ENCODE data around the gene HHIPL1. TPM values are rescaled to one million over a fixed set of nuclear protein-coding genes. Genes with fewer than 3 reads are reported as not detected.

The HHIPL1 gene
- total RNA-seq, 2 donors from 2014 or later = under 0.01 to 0.26 TPM

DNA sequence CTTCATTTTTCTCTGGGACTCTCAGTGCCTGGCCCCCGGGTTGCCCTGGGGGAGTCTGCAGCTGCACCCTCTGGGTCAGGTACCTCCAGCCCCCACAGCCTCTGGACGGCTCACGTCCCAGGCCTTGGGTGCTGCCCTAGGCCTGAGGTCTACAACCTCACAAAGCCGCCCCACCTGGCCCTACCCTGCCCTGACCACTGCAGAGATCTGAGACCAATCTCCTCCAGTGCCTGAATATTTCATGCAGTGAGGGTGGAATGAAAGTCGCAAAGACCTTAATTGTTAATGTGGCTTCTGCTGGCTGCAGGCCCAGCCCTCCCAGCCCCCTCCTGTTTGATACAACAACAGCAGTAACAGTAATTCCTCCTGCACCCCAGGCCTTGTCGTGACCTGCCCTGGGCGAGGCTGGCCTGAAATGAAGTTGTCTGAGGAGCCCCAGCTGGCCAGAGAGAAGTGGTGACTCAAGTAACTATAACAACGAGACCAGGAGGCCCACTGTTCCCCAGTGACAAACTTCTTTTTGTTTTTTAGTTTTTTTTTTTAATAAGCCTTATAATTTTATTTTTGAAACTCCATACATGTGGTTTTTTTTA lies 32.1 kb upstream of the HHIPL1 start:
- H3K27ac ChIP-seq = no peak overlapping the region
- ATAC-seq = no peak

DNA sequence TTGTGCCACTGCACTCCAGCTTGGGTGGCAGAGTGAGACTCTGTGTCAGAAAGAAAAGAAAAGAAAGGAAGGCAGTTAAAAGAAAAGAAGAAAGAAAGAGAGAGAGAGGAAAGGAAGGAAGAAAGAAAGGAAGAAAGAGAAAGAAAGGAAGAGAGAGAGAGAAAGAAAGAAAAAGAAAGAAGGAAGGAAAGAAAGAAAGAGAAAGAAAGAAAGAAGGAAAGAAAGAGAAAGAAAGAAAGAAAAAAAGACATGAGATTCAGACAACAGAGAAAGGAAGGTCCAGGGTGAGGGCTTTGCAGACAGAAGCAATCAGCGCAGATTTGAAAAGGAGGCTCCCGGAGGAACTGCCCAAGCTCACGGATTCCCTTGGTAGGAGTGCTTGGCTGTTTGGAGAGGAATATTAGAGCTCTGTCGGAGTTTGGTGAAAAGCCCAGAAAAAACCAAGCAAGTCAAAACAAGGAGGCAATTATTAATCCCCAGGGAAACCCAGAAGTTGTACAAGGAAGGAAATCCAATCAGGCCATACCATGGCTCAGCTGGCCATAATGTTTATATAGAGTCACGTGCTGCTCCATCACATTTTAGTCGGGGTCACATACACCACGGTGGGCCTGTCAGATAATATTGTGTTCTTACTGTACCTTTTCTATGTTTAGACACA lies 29.3 kb upstream of the HHIPL1 start:
- ATAC-seq = no peak
- DNase-seq = no peak
- Histone ChIP-seq H3K27ac (no peak overlapping the region), H3K27me3 (no peaks in the 10 kb centered on the region), H3K9me3 (no peaks in the 10 kb centered on the region), H3K4me1 (no peaks in the 10 kb centered on the region), H3K4me3 (no peak overlapping the region), H3K36me3 (replicated peaks in 1 of 2; ENCODE audit: insufficient read depth in 1 of 2, low read depth in 2 of 2) (no peaks in the 10 kb centered on the region)
- 42 to 45% methylated on average over 7 of the region's 7 CpGs for WGBS, 2 donors
- TF ChIP-seq, protein P1, sequence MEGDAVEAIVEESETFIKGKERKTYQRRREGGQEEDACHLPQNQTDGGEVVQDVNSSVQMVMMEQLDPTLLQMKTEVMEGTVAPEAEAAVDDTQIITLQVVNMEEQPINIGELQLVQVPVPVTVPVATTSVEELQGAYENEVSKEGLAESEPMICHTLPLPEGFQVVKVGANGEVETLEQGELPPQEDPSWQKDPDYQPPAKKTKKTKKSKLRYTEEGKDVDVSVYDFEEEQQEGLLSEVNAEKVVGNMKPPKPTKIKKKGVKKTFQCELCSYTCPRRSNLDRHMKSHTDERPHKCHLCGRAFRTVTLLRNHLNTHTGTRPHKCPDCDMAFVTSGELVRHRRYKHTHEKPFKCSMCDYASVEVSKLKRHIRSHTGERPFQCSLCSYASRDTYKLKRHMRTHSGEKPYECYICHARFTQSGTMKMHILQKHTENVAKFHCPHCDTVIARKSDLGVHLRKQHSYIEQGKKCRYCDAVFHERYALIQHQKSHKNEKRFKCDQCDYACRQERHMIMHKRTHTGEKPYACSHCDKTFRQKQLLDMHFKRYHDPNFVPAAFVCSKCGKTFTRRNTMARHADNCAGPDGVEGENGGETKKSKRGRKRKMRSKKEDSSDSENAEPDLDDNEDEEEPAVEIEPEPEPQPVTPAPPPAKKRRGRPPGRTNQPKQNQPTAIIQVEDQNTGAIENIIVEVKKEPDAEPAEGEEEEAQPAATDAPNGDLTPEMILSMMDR (IDR thresholded peaks at IDR 0.05) = no peak
- intact Hi-C loops (cut with DNase I) = no loop called here

More for the DNA sequence above, 32.1 kb upstream of the HHIPL1 start:
- DNase-seq = no peak
- Histone ChIP-seq H3K4me1 (peaks cover 3% of the 10 kb centered on the region), H3K4me3 (no peak overlapping the region), H3K9me3 (no peaks in the 10 kb centered on the region), H3K36me3 (replicated peaks in 1 of 2; ENCODE audit: insufficient read depth in 1 of 2, low read depth in 2 of 2) (no peaks in the 10 kb centered on the region), H3K27me3 (no peaks in the 10 kb centered on the region)
- intact Hi-C loops (cut with DNase I) = no loop called here
- TF ChIP-seq POLR2A (IDR thresholded peaks at IDR 0.05) = no peak
- TF ChIP-seq, protein P1 (IDR thresholded peaks at IDR 0.05) = no peak
- WGBS, 2 donors = 79 to 85% methylated on average over 6 to 8 of the region's 8 CpGs

DNA sequence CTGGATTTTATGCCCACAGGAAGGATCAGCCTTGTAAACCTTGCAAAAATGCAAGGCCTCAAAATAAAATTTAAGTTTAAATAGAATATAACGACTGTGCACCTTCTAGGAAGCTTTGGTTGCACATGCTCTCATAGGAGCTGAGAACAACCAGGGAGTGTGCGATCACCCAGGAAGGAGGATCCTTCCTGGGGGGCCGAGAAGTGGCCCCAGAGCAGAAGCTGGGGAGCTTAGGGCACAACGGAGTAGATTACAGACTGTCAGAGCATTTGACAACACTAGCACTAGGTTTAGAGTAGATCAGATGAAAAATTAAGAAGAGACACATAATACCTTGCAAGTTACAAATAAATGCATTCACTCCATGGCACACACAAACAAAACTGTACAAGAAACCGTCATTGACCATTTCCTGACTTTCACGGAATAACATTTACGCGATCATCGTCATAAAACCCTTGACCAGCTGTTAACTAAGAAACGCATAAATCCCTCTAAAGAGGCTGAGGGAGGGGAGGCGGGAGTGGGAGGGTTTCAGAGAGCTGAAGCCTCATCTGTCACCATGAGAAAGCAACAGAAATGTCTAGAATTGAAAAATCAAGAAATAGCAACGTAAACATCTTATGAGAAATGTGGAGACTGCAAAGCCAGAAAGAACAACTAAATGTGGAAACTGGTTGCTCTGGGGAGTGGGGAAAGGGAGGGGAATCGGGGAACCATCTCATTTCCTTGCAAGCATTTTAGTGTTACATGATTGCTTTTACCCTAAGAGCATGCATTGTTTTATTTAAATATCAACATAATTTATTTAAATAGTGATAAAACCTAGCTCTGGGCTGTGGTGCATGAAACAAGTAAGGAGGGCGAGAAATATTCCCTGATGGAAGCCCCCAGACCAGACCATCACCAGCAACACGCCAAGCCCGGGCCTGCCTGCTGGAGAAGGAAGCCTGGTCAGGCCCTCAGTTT lies 27.8 kb upstream of the HHIPL1 start:
- H3K27ac ChIP-seq = no peak overlapping the region
- 75 to 78% methylated on average over 16 of the region's 16 CpGs for WGBS, 2 donors
- no peak for DNase-seq
- intact Hi-C loops (cut with DNase I) = no loop called here
- TF ChIP-seq, protein P1 (IDR thresholded peaks at IDR 0.05) = no peak
- no peak for TF ChIP-seq POLR2A (IDR thresholded peaks at IDR 0.05)
- H3K4me3 ChIP-seq = no peak overlapping the region
- H3K9me3 ChIP-seq = no peaks in the 10 kb centered on the region
- ATAC-seq = no peak
- H3K36me3 ChIP-seq (replicated peaks in 1 of 2; ENCODE audit: insufficient read depth in 1 of 2, low read depth in 2 of 2) = no peaks in the 10 kb centered on the region
- no peaks in the 10 kb centered on the region for H3K4me1 ChIP-seq
- H3K27me3 ChIP-seq = no peaks in the 10 kb centered on the region

DNA sequence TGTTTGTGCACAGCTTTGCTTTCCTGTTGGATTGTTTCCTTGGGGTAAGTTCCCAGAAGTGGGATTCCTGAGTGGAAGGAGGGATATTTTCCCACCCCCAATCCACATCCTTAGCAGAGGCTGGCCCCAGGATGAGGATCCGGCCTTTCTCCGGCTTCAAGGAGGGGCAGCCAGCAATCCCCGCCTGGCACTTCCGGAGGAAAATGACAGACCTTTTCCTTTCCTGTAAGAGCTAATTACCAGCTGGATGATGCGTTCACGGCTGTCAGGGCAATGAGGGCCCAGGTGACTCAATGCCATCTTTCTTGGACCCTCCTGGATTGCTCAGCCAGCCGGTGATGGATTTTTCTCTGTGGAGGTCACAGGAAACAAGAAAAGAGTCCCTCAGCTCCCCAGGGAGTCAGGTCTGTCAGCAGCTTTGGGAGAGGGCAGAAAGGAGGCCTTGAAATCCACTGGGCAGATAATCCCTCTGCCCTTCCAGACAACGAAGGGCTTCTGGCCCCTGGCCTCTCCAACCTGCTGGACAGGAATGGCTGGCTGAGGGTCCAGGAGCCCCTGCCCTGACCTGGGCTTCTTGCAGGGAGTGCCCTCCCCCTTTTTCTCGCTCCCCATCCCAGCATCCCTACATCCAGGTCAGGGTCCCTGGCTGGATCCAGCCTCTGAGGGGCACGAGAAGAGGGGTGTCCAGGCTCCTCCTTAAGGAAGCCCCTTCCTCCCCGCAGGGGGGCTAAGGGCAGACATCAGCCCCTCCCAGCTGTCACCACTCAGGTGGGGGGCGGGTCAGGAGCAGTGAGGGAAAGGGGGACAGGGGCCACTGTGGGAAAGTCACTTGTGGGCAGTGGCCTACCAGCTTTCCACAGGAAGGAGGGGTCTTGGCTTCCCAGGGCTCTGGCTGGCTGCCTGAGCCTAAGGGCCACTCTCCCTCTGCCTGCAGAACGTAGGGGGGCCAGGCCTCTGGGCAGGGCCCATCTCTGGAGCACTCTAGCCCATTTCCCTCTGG lies 24.8 kb upstream of the HHIPL1 start:
- no peak for TF ChIP-seq POLR2A (IDR thresholded peaks at IDR 0.05)
- TF ChIP-seq, protein P1 (IDR thresholded peaks at IDR 0.05) = no peak
- Histone ChIP-seq H3K36me3 (replicated peaks in 1 of 2; ENCODE audit: insufficient read depth in 1 of 2, low read depth in 2 of 2) (no peaks in the 10 kb centered on the region), H3K4me3 (no peak overlapping the region), H3K27me3 (no peaks in the 10 kb centered on the region), H3K27ac (no peak overlapping the region), H3K4me1 (no peaks in the 10 kb centered on the region), H3K9me3 (no peaks in the 10 kb centered on the region)
- ATAC-seq (peak; percentile 45), DNase-seq (no peak)
- intact Hi-C loops (cut with DNase I) = no loop called here
- WGBS, 2 donors = 69% methylated on average over 9 to 13 of the region's 13 CpGs
